CD4-positive, alpha-beta memory T cell (primary cell): ENCODE data around the gene DNAJC30. TPM values are rescaled to one million over a fixed set of nuclear protein-coding genes. Genes with fewer than 3 reads are reported as not detected.

Source experiments
- CTCF ChIA-PET: fragments of 350-600 bp; sonication (Branson Sonifier 250); formaldehyde crosslinking; loops from one replicate; lab custom pipeline; 2021; ENCODE audit warnings: inconsistent platforms; ENCODE audit not compliant: partially characterized antibody; lab: Charles Lee
- POLR2A ChIA-PET: fragments of 350-600 bp; sonication (Branson Sonifier 250); formaldehyde crosslinking; loops from one replicate; lab custom pipeline; 2021; ENCODE audit not compliant: partially characterized antibody; lab: Charles Lee
- DNase-seq, 5 donors: peaks; one replicate each; pipeline versions ENCODE4 v3.0.0 to v3.0.0-alpha.2; 2020 to 2022; ENCODE audit warnings: mixed read lengths in 1 of 5
- H3K27ac ChIP-seq: one replicate; pipeline ENCODE4 v1.7.0; 2013; ENCODE audit warnings: low read depth, low read length
- H3K27me3 ChIP-seq: 2 replicates; pipeline ENCODE4 v1.7.0; 2013; ENCODE audit warnings: mild to moderate bottlenecking, low read length, moderate library complexity; ENCODE audit not compliant: insufficient read depth
- H3K36me3 ChIP-seq: 2 replicates; pipeline ENCODE4 v1.7.0; 2013; ENCODE audit warnings: mild to moderate bottlenecking, low read length, moderate library complexity; ENCODE audit not compliant: insufficient read depth
- H3K4me1 ChIP-seq: 2 replicates; pipeline ENCODE4 v1.7.0; 2013; ENCODE audit warnings: mild to moderate bottlenecking, low read length, moderate library complexity; ENCODE audit not compliant: insufficient read depth
- H3K4me3 ChIP-seq, 2 donors: one replicate each; pipeline ENCODE4 v1.7.0; 2013; ENCODE audit warnings: low read length in 2 of 2, mild to moderate bottlenecking in 1 of 2
- H3K9me3 ChIP-seq, 2 donors: one replicate each; pipeline ENCODE4 v1.7.0; 2013; ENCODE audit warnings: low read length in 2 of 2, control low read depth in 1 of 2; ENCODE audit not compliant: control insufficient read depth in 1 of 2
- H3K27ac Mint-ChIP-seq, 7 donors: one replicate each; pipeline ENCODE4 v1.8.0; 2020 to 2021; ENCODE audit warnings: mixed read lengths in 7 of 7, mild to moderate bottlenecking in 6 of 7, inconsistent platforms in 3 of 7, moderate library complexity in 3 of 7
- H3K27me3 Mint-ChIP-seq, 2 donors: one replicate each; pipeline ENCODE4 v1.8.0; 2020 to 2021; ENCODE audit warnings: mixed read lengths in 2 of 2
- H3K36me3 Mint-ChIP-seq, 2 donors: one replicate each; pipeline ENCODE4 v1.8.0; 2020 to 2021; ENCODE audit warnings: mixed read lengths in 2 of 2, inconsistent platforms in 1 of 2, mild to moderate bottlenecking in 1 of 2
- H3K4me1 Mint-ChIP-seq, 4 donors: one replicate each; pipeline ENCODE4 v1.8.0; 2020 to 2021; ENCODE audit warnings: mixed read lengths in 4 of 4, mild to moderate bottlenecking in 1 of 4
- H3K4me3 Mint-ChIP-seq, 8 donors: one replicate each; pipeline ENCODE4 v1.8.0; 2020 to 2021; ENCODE audit warnings: mixed read lengths in 8 of 8, mild to moderate bottlenecking in 7 of 8, moderate library complexity in 6 of 8, inconsistent platforms in 3 of 8
- H3K9me3 Mint-ChIP-seq, 8 donors: one replicate each; pipeline ENCODE4 v1.8.0; 2020 to 2021; ENCODE audit warnings: mixed read lengths in 8 of 8, mild to moderate bottlenecking in 5 of 8, inconsistent platforms in 3 of 8, moderate library complexity in 1 of 8
- intact Hi-C: fragments of 100-400 bp; cut with micrococcal nuclease; formaldehyde crosslinking; loops from one replicate; pipeline ENCODE4 v1.15.1; 2023
- polyA plus RNA-seq, 2 donors: library from polyadenylated mRNA; unstranded; fragments of 300-500 nt; fragmentation: Illumina TruSeq; gene quantifications; one replicate each; pipeline ENCODE4 v1.2.3, GENCODE V29; 2021
- total RNA-seq, 2 experiments: library from RNA; stranded (reverse); gene quantifications; one replicate each; pipeline ENCODE4 v1.2.3, GENCODE V29; 2021

The DNAJC30 gene
- 10 to 100 TPM; 16.3 to 16.5 TPM for total RNA-seq
- 1 to 10 TPM; 8.3 to 9.4 TPM for polyA plus RNA-seq

GRCh38 chr7:73683056-73683787 is at the start of gene DNAJC30, which contains the start of gene BUD23:
TSS of gene DNAJC30 (minus strand) at chr7:73683453. CDS start at chr7:73683423, 30 bp downstream.
TSS of gene BUD23 (plus strand) at chr7:73683597. CDS start at chr7:73683626, 29 bp downstream.
- Histone ChIP-seq H3K9me3 (no peaks in the 10 kb centered on the region), H3K36me3 (peaks cover 13% of the 10 kb centered on the region), H3K27ac (peak within 1 kb of the TSS; percentile 78), H3K4me3 (peak within 1 kb of the TSS; percentile 89 to 98), H3K4me1 (peaks cover 28% of the 10 kb centered on the region), H3K27me3 (no peaks in the 10 kb centered on the region)
- H3K4me1 Mint-ChIP-seq: peaks cover 15 to 47% (median 30%) of the 10 kb centered on the region in 4 donors
- peak within 1 kb of the TSS; percentile 94 to 99 (median 96) for H3K4me3 Mint-ChIP-seq
- intact Hi-C loops: loop anchor here (1.0 kb wide), 5 partner anchors 16 to 126 kb away; partner anchors contain the start of genes ABHD11, BCL7B, TBL2 and VPS37D
- POLR2A ChIA-PET: interaction anchor here (1.0 to 1.3 kb wide), 3 partner anchors 15 to 35 kb away, joined by 3 to 4 read pairs (median 3); no protein-coding TSS in a partner anchor
- H3K27ac Mint-ChIP-seq: peak within 1 kb of the TSS; percentile 94 to 97 (median 95)
- CTCF ChIA-PET: no interaction called here
- H3K36me3 Mint-ChIP-seq: peaks cover 15 to 37% of the 10 kb centered on the region in 2 donors
- DNase-seq: peak; percentile 86 to 98 (median 92)
- no peaks in the 10 kb centered on the region for H3K27me3 Mint-ChIP-seq
- no peaks in the 10 kb centered on the region for H3K9me3 Mint-ChIP-seq

DNA sequence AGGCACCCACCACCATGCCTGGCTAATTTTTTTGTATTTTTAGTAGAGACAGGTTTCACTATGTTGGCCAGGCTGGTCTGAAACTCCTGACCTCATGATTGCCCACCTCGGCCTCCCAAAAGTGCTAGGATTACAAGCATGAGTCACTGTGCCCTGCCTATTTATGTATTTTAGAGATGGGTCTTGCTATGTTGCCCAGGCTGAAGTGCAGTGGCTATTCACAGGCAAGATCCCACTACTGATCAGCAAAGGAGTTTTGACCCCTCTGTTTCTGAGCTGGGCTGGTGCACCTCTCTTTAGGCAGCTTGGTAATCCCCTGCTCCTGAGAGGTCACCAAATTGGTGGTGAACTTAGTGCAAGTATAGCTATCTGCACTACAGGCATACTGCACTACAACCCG is 49.1 kb upstream of the DNAJC30 start:
- Mint-ChIP-seq H3K4me3 (no peak overlapping the region), H3K4me1 (peaks cover 4 to 20% (median 6%) of the 10 kb centered on the region in 4 donors), H3K36me3 (peaks cover 0 to 3% of the 10 kb centered on the region in 2 donors), H3K27me3 (peaks cover 8% of the 10 kb centered on the region in 2 donors), H3K27ac (no peak overlapping the region), H3K9me3 (no peaks in the 10 kb centered on the region)
- no peak for DNase-seq
- intact Hi-C loops: no loop called here
- no peaks in the 10 kb centered on the region for H3K27me3 ChIP-seq
- CTCF ChIA-PET: interaction anchor here (0.7 to 9.7 kb wide), 7 partner anchors 10 to 281 kb away, joined by 3 to 142 read pairs (median 3); no protein-coding TSS in a partner anchor
- no peaks in the 10 kb centered on the region for H3K36me3 ChIP-seq
- no peak overlapping the region for H3K4me3 ChIP-seq
- H3K4me1 ChIP-seq: peaks cover 9% of the 10 kb centered on the region
- H3K9me3 ChIP-seq: no peaks in the 10 kb centered on the region
- H3K27ac ChIP-seq: no peak overlapping the region
- POLR2A ChIA-PET: no interaction called here

DNA sequence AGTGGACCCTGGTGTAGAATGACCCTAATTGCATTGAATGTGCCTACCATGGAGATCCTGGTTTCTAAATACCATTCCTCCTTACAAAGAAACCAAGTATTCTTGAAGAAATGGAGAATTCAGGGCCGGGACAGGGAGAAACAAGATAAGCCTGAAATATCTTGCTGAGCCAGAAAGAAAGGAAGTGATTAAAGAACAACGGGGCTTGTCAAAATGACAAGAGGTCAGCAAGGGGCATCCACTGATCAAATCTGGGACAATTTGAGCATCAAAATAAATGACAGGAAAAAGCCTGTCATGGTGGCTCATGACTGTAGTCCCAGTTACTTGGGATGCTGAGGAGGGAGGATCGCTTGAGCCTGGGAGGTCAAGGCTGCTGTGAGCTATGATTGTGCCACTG is 47.2 kb upstream of the DNAJC30 start:
- H3K4me1 Mint-ChIP-seq: peaks cover 4 to 10% (median 6%) of the 10 kb centered on the region in 4 donors
- ChIA-PET POLR2A (no interaction called here), CTCF (interaction anchor here (1.1 to 2.8 kb wide), 2 partner anchors 124 kb away, joined by 3 to 34 read pairs; no protein-coding TSS in a partner anchor)
- Histone ChIP-seq H3K4me1 (peaks cover 7% of the 10 kb centered on the region), H3K9me3 (no peaks in the 10 kb centered on the region), H3K27ac (no peak overlapping the region), H3K36me3 (no peaks in the 10 kb centered on the region), H3K4me3 (no peak overlapping the region), H3K27me3 (no peaks in the 10 kb centered on the region)
- H3K27me3 Mint-ChIP-seq: peaks cover 8% of the 10 kb centered on the region in 2 donors
- no peak overlapping the region for H3K27ac Mint-ChIP-seq
- DNase-seq: no peak
- intact Hi-C loops: no loop called here
- no peaks in the 10 kb centered on the region for H3K36me3 Mint-ChIP-seq
- H3K4me3 Mint-ChIP-seq: no peak overlapping the region
- H3K9me3 Mint-ChIP-seq: no peaks in the 10 kb centered on the region

- Mint-ChIP-seq H3K27ac (no peak overlapping the region), H3K27me3 (peaks cover 8 to 10% of the 10 kb centered on the region in 2 donors), H3K9me3 (no peaks in the 10 kb centered on the region), H3K36me3 (no peaks in the 10 kb centered on the region), H3K4me1 (peaks cover 0 to 2% (median 0%) of the 10 kb centered on the region in 4 donors), H3K4me3 (no peak overlapping the region)
- no peak for DNase-seq
- no peak overlapping the region for H3K27ac ChIP-seq
- ChIA-PET CTCF (interaction anchor here (0.9 to 2.8 kb wide), 6 partner anchors 26 to 129 kb away, joined by 3 to 34 read pairs (median 4); no protein-coding TSS in a partner anchor), POLR2A (no interaction called here)
- no peaks in the 10 kb centered on the region for H3K4me1 ChIP-seq
- no peaks in the 10 kb centered on the region for H3K27me3 ChIP-seq
- H3K36me3 ChIP-seq: no peaks in the 10 kb centered on the region
- H3K9me3 ChIP-seq: no peaks in the 10 kb centered on the region
- intact Hi-C loops: no loop called here
- no peak overlapping the region for H3K4me3 ChIP-seq
These were observed 45.3 kb upstream of the DNAJC30 start for GRCh38 chr7:73728551-73728950.

DNA sequence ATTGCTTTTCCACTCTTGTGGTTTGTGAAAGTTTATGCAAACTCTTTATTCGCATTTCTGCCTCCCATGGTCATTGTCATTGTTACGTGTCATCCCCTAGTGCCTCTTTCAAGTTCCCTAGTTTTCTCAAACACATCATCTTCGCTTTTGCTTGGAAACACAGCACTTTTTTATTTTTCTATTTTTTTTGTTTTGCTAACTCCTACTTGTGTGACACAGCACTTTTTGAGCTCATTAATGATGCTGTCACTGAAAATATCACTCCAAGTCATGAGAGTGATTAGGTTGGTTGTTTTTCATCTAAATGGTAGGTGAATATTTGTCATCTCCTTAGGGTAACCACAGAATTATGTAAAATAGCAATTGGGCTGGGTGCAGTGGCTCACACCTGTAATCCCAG is 44.7 kb upstream of the DNAJC30 start:
- CTCF ChIA-PET: interaction anchor here (0.9 to 2.8 kb wide), 4 partner anchors 25 to 121 kb away, joined by 3 to 34 read pairs (median 4); no protein-coding TSS in a partner anchor
- Mint-ChIP-seq H3K4me1 (peaks cover 0 to 2% (median 0%) of the 10 kb centered on the region in 4 donors), H3K9me3 (no peaks in the 10 kb centered on the region), H3K36me3 (no peaks in the 10 kb centered on the region), H3K27me3 (peaks cover 8 to 10% of the 10 kb centered on the region in 2 donors), H3K4me3 (no peak overlapping the region), H3K27ac (peak overlapping the region in 1 of 7 donors; percentile 37)
- no peaks in the 10 kb centered on the region for H3K9me3 ChIP-seq
- POLR2A ChIA-PET: no interaction called here
- H3K36me3 ChIP-seq: no peaks in the 10 kb centered on the region
- H3K27ac ChIP-seq: no peak overlapping the region
- DNase-seq: no peak
- no peak overlapping the region for H3K4me3 ChIP-seq
- intact Hi-C loops: no loop called here
- H3K27me3 ChIP-seq: no peaks in the 10 kb centered on the region
- H3K4me1 ChIP-seq: no peaks in the 10 kb centered on the region

DNA sequence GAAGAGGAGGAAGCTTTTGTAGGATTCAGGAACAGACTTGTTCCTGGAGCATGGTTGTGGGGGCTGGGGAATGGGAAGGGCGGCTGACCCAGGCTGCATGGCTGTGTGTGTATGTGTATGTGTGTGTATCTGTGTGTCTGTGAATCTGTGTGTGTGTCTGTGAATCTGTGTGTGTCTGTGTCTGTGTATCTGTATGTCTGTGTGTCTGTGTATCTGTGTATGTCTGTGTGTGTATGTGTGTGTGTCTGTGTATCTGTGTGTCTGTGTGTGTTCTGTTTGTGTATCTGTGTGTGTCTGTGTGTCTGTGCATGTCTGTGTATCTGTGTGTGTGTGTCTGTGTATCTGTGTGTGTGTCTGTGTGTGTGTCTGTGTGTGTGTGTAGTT is 42.8 kb upstream of the DNAJC30 start:
- Histone ChIP-seq H3K27me3 (no peaks in the 10 kb centered on the region), H3K9me3 (no peaks in the 10 kb centered on the region), H3K27ac (no peak overlapping the region), H3K36me3 (no peaks in the 10 kb centered on the region), H3K4me3 (no peak overlapping the region), H3K4me1 (no peaks in the 10 kb centered on the region)
- CTCF ChIA-PET: interaction anchor here (1.0 to 5.9 kb wide), 8 partner anchors 9 to 135 kb away, joined by 3 to 111 read pairs (median 5); partner anchors contain the start of gene ABHD11
- DNase-seq: no peak
- Mint-ChIP-seq H3K4me3 (no peak overlapping the region), H3K36me3 (no peaks in the 10 kb centered on the region), H3K27me3 (peaks cover 8 to 10% of the 10 kb centered on the region in 2 donors), H3K27ac (no peak overlapping the region), H3K4me1 (peaks cover 0 to 2% (median 0%) of the 10 kb centered on the region in 4 donors), H3K9me3 (no peaks in the 10 kb centered on the region)
- POLR2A ChIA-PET: interaction anchor here (1.8 kb wide), 1 partner anchor 119 kb away, joined by 9 read pairs; no protein-coding TSS in a partner anchor
- intact Hi-C loops: no loop called here

DNA sequence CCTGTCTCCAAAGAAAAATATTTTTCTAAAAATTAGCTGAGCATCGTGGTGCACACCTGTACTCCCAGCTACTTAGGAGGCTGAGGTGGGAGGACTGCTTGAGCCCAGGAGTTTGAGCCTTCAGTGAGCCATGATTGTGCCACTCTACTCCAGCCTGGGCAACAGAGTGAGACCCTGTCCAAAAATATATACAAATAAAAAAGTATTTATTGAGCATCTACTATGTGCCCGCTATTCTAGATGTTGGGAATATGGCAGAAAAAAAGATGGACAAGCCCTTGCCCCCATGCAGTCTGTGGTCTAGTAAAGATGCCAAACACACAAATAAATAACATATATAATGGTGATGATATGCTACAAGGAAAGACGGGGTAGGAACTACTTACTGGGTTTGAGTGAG is 40.6 kb upstream of the DNAJC30 start:
- Histone ChIP-seq H3K36me3 (no peaks in the 10 kb centered on the region), H3K27me3 (no peaks in the 10 kb centered on the region), H3K27ac (no peak overlapping the region), H3K9me3 (no peaks in the 10 kb centered on the region), H3K4me3 (no peak overlapping the region), H3K4me1 (peaks cover 5% of the 10 kb centered on the region)
- no peak for DNase-seq
- peaks cover 5 to 7% of the 10 kb centered on the region in 2 donors for H3K27me3 Mint-ChIP-seq
- H3K4me3 Mint-ChIP-seq: no peak overlapping the region
- H3K36me3 Mint-ChIP-seq: no peaks in the 10 kb centered on the region
- H3K4me1 Mint-ChIP-seq: peaks cover 4 to 9% (median 5%) of the 10 kb centered on the region in 4 donors
- H3K27ac Mint-ChIP-seq: no peak overlapping the region
- no peaks in the 10 kb centered on the region for H3K9me3 Mint-ChIP-seq
- ChIA-PET CTCF (interaction anchor here (1.3 to 5.9 kb wide), 3 partner anchors 12 to 116 kb away, joined by 4 to 111 read pairs (median 5); partner anchors contain the start of gene ABHD11), POLR2A (no interaction called here)
- intact Hi-C loops: no loop called here
